ENCODE data around the gene TRIO.

Gene TRIO

DNA sequence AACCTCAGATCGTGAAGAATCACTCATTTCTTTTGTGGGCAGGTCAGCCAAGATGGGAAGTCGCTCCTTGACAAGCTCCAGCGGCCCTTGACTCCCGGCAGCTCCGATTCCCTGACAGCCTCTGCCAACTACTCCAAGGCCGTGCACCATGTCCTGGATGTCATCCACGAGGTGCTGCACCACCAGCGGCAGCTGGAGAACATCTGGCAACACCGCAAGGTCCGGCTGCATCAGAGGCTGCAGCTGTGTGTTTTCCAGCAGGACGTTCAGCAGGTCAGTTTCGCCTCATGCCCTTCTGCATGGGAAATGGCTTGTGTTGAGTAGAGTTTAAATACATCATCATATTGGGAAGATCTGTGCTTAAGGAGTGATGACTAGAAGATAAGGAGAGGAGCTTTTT is 173.3 kb downstream of the TRIO start:
- ChIA-PET POLR2A (ENCODE audit: low non-redundant PET) (no interaction called here), CTCF (no interaction called here)
- no peak for DNase-seq (ENCODE audit: low spot score)
- TF ChIP-seq, protein P1, sequence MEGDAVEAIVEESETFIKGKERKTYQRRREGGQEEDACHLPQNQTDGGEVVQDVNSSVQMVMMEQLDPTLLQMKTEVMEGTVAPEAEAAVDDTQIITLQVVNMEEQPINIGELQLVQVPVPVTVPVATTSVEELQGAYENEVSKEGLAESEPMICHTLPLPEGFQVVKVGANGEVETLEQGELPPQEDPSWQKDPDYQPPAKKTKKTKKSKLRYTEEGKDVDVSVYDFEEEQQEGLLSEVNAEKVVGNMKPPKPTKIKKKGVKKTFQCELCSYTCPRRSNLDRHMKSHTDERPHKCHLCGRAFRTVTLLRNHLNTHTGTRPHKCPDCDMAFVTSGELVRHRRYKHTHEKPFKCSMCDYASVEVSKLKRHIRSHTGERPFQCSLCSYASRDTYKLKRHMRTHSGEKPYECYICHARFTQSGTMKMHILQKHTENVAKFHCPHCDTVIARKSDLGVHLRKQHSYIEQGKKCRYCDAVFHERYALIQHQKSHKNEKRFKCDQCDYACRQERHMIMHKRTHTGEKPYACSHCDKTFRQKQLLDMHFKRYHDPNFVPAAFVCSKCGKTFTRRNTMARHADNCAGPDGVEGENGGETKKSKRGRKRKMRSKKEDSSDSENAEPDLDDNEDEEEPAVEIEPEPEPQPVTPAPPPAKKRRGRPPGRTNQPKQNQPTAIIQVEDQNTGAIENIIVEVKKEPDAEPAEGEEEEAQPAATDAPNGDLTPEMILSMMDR (conservative IDR thresholded peaks at IDR 0.05; ENCODE audit: low read depth): no peak
- H3K27ac ChIP-seq: no peak overlapping the region

DNA sequence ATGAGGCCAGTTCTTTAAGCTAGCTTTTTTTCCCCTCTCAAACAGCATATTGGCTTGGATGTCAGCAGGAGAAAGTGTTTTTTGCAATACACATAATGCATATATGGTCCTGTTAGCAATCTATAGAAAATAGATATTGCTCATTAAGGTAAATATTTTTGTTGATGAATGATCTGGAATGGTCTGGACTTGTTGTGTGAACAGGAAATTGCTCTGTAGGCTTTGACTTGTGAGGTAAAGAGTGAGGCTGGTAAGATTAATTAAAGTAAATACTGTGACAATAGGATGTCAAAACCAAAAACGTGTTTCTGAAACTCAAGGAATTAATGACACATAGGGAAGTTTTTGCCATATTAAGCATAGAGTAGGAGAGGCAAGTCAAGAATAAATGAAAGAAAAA is 176.0 kb downstream of the TRIO start:
- H3K27ac ChIP-seq: no peak overlapping the region
- POLR2A ChIA-PET (ENCODE audit: low non-redundant PET): no interaction called here
- CTCF ChIA-PET: no interaction called here
- TF ChIP-seq, protein P1 (conservative IDR thresholded peaks at IDR 0.05; ENCODE audit: low read depth): no peak
- DNase-seq (ENCODE audit: low spot score): no peak

DNA sequence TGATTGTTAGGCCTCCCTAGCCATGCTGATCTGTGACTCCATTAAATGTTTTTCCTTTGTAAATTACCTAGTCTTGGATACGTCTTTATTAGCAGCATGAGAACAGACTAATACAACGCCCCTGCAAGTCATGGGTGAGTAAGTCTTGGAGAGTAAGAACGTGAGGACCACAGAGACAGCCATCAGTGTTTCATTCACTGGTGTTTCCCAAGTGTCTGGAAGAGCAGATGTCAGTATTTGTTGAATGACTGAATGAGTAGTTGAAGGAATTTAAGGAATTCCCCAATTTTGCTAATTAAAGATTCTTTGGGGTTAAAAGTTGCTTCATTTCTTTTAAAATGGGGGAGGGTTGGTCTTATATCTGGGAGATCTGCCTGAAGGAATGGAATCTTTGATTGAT is 178.8 kb downstream of the TRIO start:
- ChIA-PET POLR2A (ENCODE audit: low non-redundant PET) (no interaction called here), CTCF (interaction anchor here (1.5 kb wide), 1 partner anchor 30 kb away, joined by 7 read pairs; no protein-coding TSS in a partner anchor)
- no peak for DNase-seq (ENCODE audit: low spot score)
- H3K27ac ChIP-seq: no peak overlapping the region
- TF ChIP-seq, protein P1 (conservative IDR thresholded peaks at IDR 0.05; ENCODE audit: low read depth): no peak

DNA sequence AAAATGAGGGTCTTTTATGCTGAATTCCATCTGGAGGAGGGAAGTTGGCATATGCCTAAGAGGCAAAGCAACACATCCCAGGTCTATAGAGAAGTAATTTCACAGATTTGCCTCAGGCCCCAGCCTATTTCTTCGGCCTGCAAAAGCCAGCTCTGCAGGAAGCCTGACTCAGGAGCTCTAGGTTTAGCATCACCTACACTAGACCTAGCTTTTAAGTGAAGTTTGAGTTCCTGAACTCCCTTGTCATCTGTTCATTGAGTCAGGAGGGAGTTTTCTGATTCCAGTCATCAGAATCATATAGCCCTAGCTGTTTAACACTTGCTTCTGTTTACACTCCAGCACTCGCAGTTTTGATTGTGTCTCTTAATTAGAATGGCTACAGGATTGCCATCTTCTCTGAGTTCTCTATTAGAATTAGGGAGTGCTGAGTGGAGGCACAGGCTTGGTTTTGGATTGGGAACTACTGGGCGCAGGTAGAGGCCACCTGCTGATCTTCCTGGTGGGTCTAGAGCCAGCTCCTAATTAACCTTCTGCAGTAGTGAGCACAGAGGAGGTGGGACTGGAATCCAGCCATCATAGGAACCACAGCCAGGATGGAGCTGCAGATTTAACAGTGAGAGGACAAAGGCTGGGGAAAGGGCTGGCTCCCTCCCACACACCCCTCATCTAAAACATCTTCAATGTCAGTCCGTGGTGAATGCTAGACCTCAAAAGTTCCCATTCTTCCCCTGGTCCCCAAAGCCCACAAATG is 179.5 kb downstream of the TRIO start:
- POLR2A ChIA-PET (ENCODE audit: low non-redundant PET): no interaction called here
- DNase-seq (ENCODE audit: low spot score): no peak
- CTCF ChIA-PET: interaction anchor here (0.6 to 1.5 kb wide), 2 partner anchors 29 to 256 kb away, joined by 3 to 7 read pairs; no protein-coding TSS in a partner anchor
- H3K27ac ChIP-seq: no peak overlapping the region
- TF ChIP-seq, protein P1 (conservative IDR thresholded peaks at IDR 0.05; ENCODE audit: low read depth): no peak

DNA sequence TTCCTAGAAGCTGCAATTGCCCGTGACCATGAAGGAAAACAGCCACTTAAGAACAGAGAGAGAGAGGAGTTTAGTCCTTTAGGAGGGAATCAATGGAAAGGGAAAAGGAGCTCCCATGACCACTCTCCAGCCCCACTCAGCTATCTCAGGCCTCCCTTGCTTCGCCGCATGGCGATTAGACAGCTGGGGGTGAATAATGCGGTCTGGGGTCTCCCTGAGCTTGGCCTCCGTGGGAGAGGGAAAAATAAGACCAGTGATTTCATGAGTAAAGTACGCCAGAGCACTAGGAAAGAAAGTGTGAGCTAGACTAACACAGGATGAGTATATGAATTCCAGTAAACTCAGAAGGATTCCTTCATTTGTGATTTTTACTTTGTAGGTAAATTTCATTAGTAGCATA is 180.3 kb downstream of the TRIO start:
- TF ChIP-seq, protein P1 (conservative IDR thresholded peaks at IDR 0.05; ENCODE audit: low read depth): no peak
- ChIA-PET CTCF (interaction anchor here (0.6 to 1.5 kb wide), 2 partner anchors 28 to 257 kb away, joined by 3 to 7 read pairs; no protein-coding TSS in a partner anchor), POLR2A (ENCODE audit: low non-redundant PET) (no interaction called here)
- H3K27ac ChIP-seq: no peak overlapping the region
- DNase-seq (ENCODE audit: low spot score): no peak

DNA sequence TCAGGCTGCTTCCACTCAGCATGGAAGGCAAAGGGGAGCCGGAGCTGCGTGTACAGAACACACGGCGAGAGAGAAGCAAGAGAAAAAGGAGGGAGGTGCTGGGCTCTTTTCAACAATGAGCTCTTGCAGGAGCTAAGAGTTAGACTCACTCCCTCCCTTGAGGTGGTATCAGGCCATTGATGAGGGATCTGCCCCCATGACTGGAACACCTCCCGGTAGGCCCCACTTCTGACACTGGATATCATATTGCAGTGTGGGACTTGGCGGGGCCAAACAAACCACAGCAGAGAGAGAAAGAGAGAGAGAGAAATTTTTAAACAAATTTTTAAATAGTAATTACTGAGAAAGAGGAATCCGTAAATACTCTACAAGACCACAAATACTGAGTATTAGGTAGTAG is 182.2 kb downstream of the TRIO start:
- no peak for DNase-seq (ENCODE audit: low spot score)
- no peak overlapping the region for H3K27ac ChIP-seq
- ChIA-PET CTCF (interaction anchor here (0.6 to 1.5 kb wide), 2 partner anchors 314 to 323 kb away, joined by 3 to 4 read pairs; no protein-coding TSS in a partner anchor), POLR2A (ENCODE audit: low non-redundant PET) (no interaction called here)
- TF ChIP-seq, protein P1 (conservative IDR thresholded peaks at IDR 0.05; ENCODE audit: low read depth): no peak

All from RWPE1 (cell line).